Heart right ventricle (tissue), 16 donors: ENCODE results near the gene SERBP1. TPM values are rescaled to one million over a fixed set of nuclear protein-coding genes. Genes with fewer than 3 reads are reported as not detected.

ENCODE experiments used
- ATAC-seq, 8 donors: fragments of 200-7000 bp; cut with Tn5 transposase; one replicate each; pipeline ENCODE4 v1.9.1; 2020; ENCODE audit warnings: mild to moderate bottlenecking in 8 of 8, moderate library complexity in 8 of 8, moderate number of reproducible peaks in 1 of 8
- DNase-seq, 2 donors: peaks; one replicate each; pipeline ENCODE4 v3.0.0-alpha.2; 2020
- H3K27ac ChIP-seq, 10 donors: fragments of 200-600 bp; sonication (generic) in 2 of 10; one replicate each; pipeline versions ENCODE4 v1.5.0 to v1.8.0; 2020 to 2022; ENCODE audit warnings: mild to moderate bottlenecking in 3 of 10
- H3K27me3 ChIP-seq, 7 donors: fragments of 200-600 bp; one replicate each; pipeline ENCODE4 v1.8.0; 2021 to 2022; ENCODE audit warnings: mild to moderate bottlenecking in 2 of 7
- H3K36me3 ChIP-seq, 9 donors: fragments of 200-600 bp; sonication (generic) in 1 of 9; one replicate each; pipeline versions ENCODE4 v1.5.0 to v1.8.0; 2020 to 2022; ENCODE audit warnings: mild to moderate bottlenecking in 2 of 9
- H3K4me1 ChIP-seq, 9 donors: fragments of 200-600 bp; sonication (generic) in 1 of 9; one replicate each; pipeline versions ENCODE4 v1.5.0 to v1.8.0; 2020 to 2022; ENCODE audit warnings: mild to moderate bottlenecking in 4 of 9
- H3K4me3 ChIP-seq, 10 donors: fragments of 200-600 bp; sonication (generic) in 2 of 10; one replicate each; pipeline versions ENCODE4 v1.5.0 to v1.8.0; 2020 to 2022; ENCODE audit warnings: mild to moderate bottlenecking in 7 of 10, moderate library complexity in 2 of 10
- H3K9me3 ChIP-seq, 11 donors: fragments of 200-600 bp in 10 of 11; sonication (generic) in 2 of 11; one replicate each; pipeline versions ENCODE4 v1.5.0 to v1.8.0; 2013 to 2022; ENCODE audit warnings: mild to moderate bottlenecking in 2 of 11, control low read depth in 1 of 11, moderate library complexity in 1 of 11
- CTCF ChIP-seq, 9 donors: fragments of 200-600 bp; sonication (generic) in 2 of 9; IDR thresholded peaks; one replicate each; pipeline versions ENCODE4 v1.5.0 to v1.8.0; 2021 to 2022; ENCODE audit warnings: antibody characterized with exemption in 9 of 9, mild to moderate bottlenecking in 5 of 9, moderate library complexity in 1 of 9
- WGBS, 2 donors: extraction: QIAGEN DNeasy Blood & Tissue Kit; methylation state at CpG; one replicate each; pipeline ENCODE4 v1.1.7; 2013; ENCODE audit warnings: inconsistent platforms in 1 of 2; 5-methylcytosine and 5-hydroxymethylcytosine counted together
- intact Hi-C, 10 donors: fragments of 100-400 bp; cut with DNase I; formaldehyde crosslinking; loops; one replicate each; pipeline versions ENCODE4 v1.11.1 to v1.14.2; 2022
- polyA plus RNA-seq, 2 donors: library from polyadenylated mRNA; stranded (reverse); fragments of 200-250 nt; gene quantifications; one replicate each; pipeline ENCODE4 v1.2.3, GENCODE V29; 2013
- total RNA-seq, 10 donors: library from RNA; stranded (reverse); fragmentation: NEBNext Ultra II Directional in 3 of 10; extraction: Animal tissue kit (Norgen Biotek cat#: 25700) in 3 of 10; gene quantifications; one replicate each; pipeline versions ENCODE4 v1.2.1 to v1.2.4, GENCODE V29; 2021 to 2023
- donor health status: Arrhythmogenic right ventricular cardiomyopathy.
- donor health status: ischemic (EF 13 %, LVEDD 7.1; RV severe dilation, severe dysfunction).
- donor health status: healthy with polysubstance abuse.
- donor health status: DM: no; HTN: yes; CAD: no.
- donor health status: DM: no; HTN: no; CAD: no.
- donor health status: ischemic (EF 25% LVEDD 6.9; RV normal size, moderate dysfunction).
- donor health status: ischemic (EF 25% LVEDD 5.7; RV mildly dilated, moderate dysfunction).
- donor health status: healthy.
- donor health status: DM: yes; HTN: yes; CAD: no.
- donor health status: Ischemic cardiomyopathy.
- donor health status: ischemic (EF 35%, LVEDD 5.7; RV mildly dilated, moderate dysfunction).
- donor health status: nonischemic (EF 11% LVEDD 7.7; RV severe dilation, severe dysfunction).
- donor health status: DM: yes; HTN: yes; CAD: no.
- donor health status: PGD.
- donor health status: ischemic (EF 29% LVEDD 5.4; RV normal size, mild dysfunction).
- donor health status: nonischemic (EF 23%, LVEDD 6.1; RV moderate dilation, normal function).

Gene SERBP1
- total and polyA plus RNA-seq, 12 donors: 58.3 to 153 (median 136) TPM

GRCh38 chr1:67393737-67394136, 36.5 kb downstream of the SERBP1 start:
- Histone ChIP-seq H3K4me1 (peaks cover 0 to 35% (median 14%) of the 10 kb centered on the region in 9 donors), H3K36me3 (peaks cover 0 to 8% (median 0%) of the 10 kb centered on the region in 9 donors), H3K27me3 (no peaks in the 10 kb centered on the region), H3K4me3 (no peak overlapping the region), H3K9me3 (no peaks in the 10 kb centered on the region), H3K27ac (peak overlapping the region in 5 of 10 donors; percentile 23 to 62 (median 50))
- intact Hi-C loops: no loop called here
- DNase-seq (no peak), ATAC-seq (peak in 7 of 8 donors; percentile 9 to 31 (median 19))
- WGBS, 2 donors: 61 to 73% methylated on average over 3 of the region's 3 CpGs
- no peak for TF ChIP-seq CTCF (IDR thresholded peaks at IDR 0.05)

GRCh38 chr1:67393240-67393639, 37.0 kb downstream of the SERBP1 start:
- no peaks in the 10 kb centered on the region for H3K9me3 ChIP-seq
- intact Hi-C loops: no loop called here
- TF ChIP-seq CTCF (IDR thresholded peaks at IDR 0.05): peak in 2 of 9 donors; percentile 10 to 11
- 35 to 47% methylated on average over 12 of the region's 12 CpGs for WGBS, 2 donors
- no peaks in the 10 kb centered on the region for H3K27me3 ChIP-seq
- peak overlapping the region in 6 of 10 donors; percentile 5 to 62 (median 47) for H3K27ac ChIP-seq
- peaks cover 0 to 35% (median 14%) of the 10 kb centered on the region in 9 donors for H3K4me1 ChIP-seq
- peak in 7 of 8 donors; percentile 52 to 88 (median 80) for ATAC-seq
- no peak overlapping the region for H3K4me3 ChIP-seq
- DNase-seq: peak; percentile 23 to 40
- peaks cover 0 to 8% (median 0%) of the 10 kb centered on the region in 9 donors for H3K36me3 ChIP-seq

GRCh38 chr1:67390041-67390887, 39.9 kb downstream of the SERBP1 start:
- WGBS, 2 donors: 91 to 95% methylated on average over 3 of the region's 3 CpGs
- Histone ChIP-seq H3K27ac (no peak overlapping the region), H3K4me3 (no peak overlapping the region), H3K4me1 (peaks cover 0 to 28% (median 11%) of the 10 kb centered on the region in 9 donors), H3K36me3 (peaks cover 0 to 2% (median 0%) of the 10 kb centered on the region in 9 donors), H3K9me3 (peaks cover 0 to under 1% (median 0%) of the 10 kb centered on the region in 11 donors), H3K27me3 (no peaks in the 10 kb centered on the region)
- ATAC-seq: no peak
- intact Hi-C loops: no loop called here
- no peak for DNase-seq
- no peak for TF ChIP-seq CTCF (IDR thresholded peaks at IDR 0.05)

GRCh38 chr1:67383999-67384638, 46.1 kb downstream of the SERBP1 start:
- Histone ChIP-seq H3K36me3 (no peaks in the 10 kb centered on the region), H3K27me3 (no peaks in the 10 kb centered on the region), H3K27ac (no peak overlapping the region), H3K4me3 (no peak overlapping the region), H3K9me3 (peaks cover 0 to 20% (median 0%) of the 10 kb centered on the region in 11 donors), H3K4me1 (peaks cover 0 to 3% (median 0%) of the 10 kb centered on the region in 9 donors)
- WGBS, 2 donors: 71 to 73% methylated on average over 2 of the region's 2 CpGs
- TF ChIP-seq CTCF (IDR thresholded peaks at IDR 0.05): no peak
- intact Hi-C loops: no loop called here
- no peak for ATAC-seq
- DNase-seq: no peak
